H1 (cell line): ENCODE results near the gene DAGLA. TPM values are rescaled to one million over a fixed set of nuclear protein-coding genes. Genes with fewer than 3 reads are reported as not detected.

Experiments used
- CTBP2 ChIP-seq: IDR thresholded peaks from 2 replicates; pipeline ENCODE4 v1.7.0; 2011; ENCODE audit warnings: borderline replicate concordance, mild to moderate bottlenecking, moderate library complexity, mixed read lengths, low read length; ENCODE audit not compliant: insufficient read depth, insufficient read length
- polyA plus RNA-seq, 7 experiments: library from polyadenylated mRNA; depleted of rRNA in 3 of 7; stranded (reverse) in 5 of 7; unstranded in 2 of 7; fragments of >200 nt in 5 of 7; fragments of 200-250 nt in 2 of 7; gene quantifications; 1 replicate in 5 of 7; 2 replicates in 1 of 7; 4 replicates in 1 of 7; pipeline versions ENCODE4 v1.2.1 to v1.2.3, GENCODE V29; 2011 to 2013; ENCODE audit warnings: missing spikeins in 2 of 7, mixed read lengths in 2 of 7
- total RNA-seq: library from RNA; stranded (reverse); fragmentation: NEBNext Ultra II Directional; extraction: Animal tissue kit (Norgen Biotek cat#: 25700); gene quantifications from 2 replicates; pipeline ENCODE4 v1.2.1, GENCODE V29; 2021

The DAGLA gene
- total and polyA plus RNA-seq, 2 of the 8 experiments (the other 6 are each of a cell fraction or from before 2014, with no cell fraction given) = 3.6 to 6.6 TPM

DNA sequence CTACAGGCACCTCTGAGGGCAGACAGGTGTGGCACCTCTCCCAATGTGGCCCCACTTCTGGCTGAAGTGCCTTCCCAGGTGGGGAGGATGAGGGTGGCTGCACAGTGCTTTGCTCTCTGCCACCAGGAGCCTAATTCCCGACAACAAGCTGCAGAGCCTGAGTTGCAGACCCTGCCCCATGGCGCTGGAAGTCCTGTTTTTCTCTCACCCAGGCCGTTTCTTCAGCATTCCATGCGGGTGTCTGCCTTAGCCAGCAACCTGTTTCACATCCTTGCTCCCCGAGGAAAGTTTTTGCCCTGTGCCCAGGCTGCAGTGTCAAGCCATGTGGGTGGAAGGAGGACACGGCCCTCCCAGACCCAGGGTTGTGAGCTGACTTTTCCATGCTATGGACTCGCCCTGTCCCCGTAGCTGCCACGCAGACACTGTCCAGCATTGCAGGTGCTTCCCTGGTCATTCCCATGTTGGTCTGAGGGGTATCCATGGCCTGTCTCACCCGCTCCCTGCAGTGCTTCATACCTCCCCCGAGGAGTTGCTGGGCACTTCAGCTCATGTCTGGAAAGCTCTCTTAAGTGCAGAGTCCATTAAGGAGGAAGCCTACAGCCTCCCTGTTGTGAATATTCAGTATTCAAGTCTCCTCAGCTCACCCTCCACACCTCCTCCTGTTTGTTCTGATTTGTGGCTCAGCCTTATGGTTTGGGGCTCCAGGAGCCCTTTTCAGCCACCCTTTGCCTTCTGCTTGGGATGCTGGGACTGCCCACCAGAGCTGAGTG, 2.9 kb downstream of the DAGLA start (continued):
- TF ChIP-seq CTBP2 = no peak
